GM19467 (cell line): ENCODE data around the gene RNF220.

Experiments
- ATAC-seq: cut with Tn5 transposase; IDR thresholded peaks from one replicate; pipeline ENCODE4 v1.9.1; 2021; ENCODE audit warnings: mild to moderate bottlenecking, moderate library complexity; ENCODE audit not compliant: unreplicated experiment

RNF220 gene

GRCh38 chr1:44405031-44405797 lies at the start of gene RNF220:
Gene RNF220 (plus strand): TSS chr1:44405255.
- ATAC-seq, result no peak

GRCh38 chr1:44355582-44356305 lies 49.3 kb upstream of the RNF220 start:
- ATAC-seq, result no peak

GRCh38 chr1:44357710-44358109 lies 47.3 kb upstream of the RNF220 start:
- ATAC-seq, result no peak

GRCh38 chr1:44359234-44359935 lies 45.7 kb upstream of the RNF220 start:
- ATAC-seq, result no peak

- no peak for ATAC-seq
These were observed 43.6 kb upstream of the RNF220 start for GRCh38 chr1:44361478-44361877.

- no peak for ATAC-seq
These were observed 38.6 kb upstream of the RNF220 start for GRCh38 chr1:44366371-44366975.

GRCh38 chr1:44367944-44368343 lies 37.1 kb upstream of the RNF220 start:
- ATAC-seq, result no peak

- no peak for ATAC-seq
These were observed 36.4 kb upstream of the RNF220 start for GRCh38 chr1:44368471-44369151.

- no peak for ATAC-seq
These were observed 33.8 kb upstream of the RNF220 start for GRCh38 chr1:44371206-44371605.

- no peak for ATAC-seq
These were observed 29.5 kb upstream of the RNF220 start for GRCh38 chr1:44375547-44375946.

- ATAC-seq, result no peak
These were observed 26.9 kb upstream of the RNF220 start for GRCh38 chr1:44377925-44378784.

- ATAC-seq, result no peak
These were observed 24.3 kb upstream of the RNF220 start for GRCh38 chr1:44380666-44381177.

- no peak for ATAC-seq
These were observed 16.5 kb upstream of the RNF220 start for GRCh38 chr1:44388551-44388950.

- ATAC-seq, result no peak
These were observed 15.6 kb upstream of the RNF220 start for GRCh38 chr1:44389437-44389836.

- no peak for ATAC-seq
These were observed 14.8 kb upstream of the RNF220 start for GRCh38 chr1:44390277-44390676.

- no peak for ATAC-seq
These were observed 3.5 kb upstream of the RNF220 start for GRCh38 chr1:44401256-44402228.

GRCh38 chr1:44405798-44406736 lies 1.0 kb downstream of the RNF220 start:
- no peak for ATAC-seq
